Measurements from ENCODE around the gene BCR.

BCR gene

DNA sequence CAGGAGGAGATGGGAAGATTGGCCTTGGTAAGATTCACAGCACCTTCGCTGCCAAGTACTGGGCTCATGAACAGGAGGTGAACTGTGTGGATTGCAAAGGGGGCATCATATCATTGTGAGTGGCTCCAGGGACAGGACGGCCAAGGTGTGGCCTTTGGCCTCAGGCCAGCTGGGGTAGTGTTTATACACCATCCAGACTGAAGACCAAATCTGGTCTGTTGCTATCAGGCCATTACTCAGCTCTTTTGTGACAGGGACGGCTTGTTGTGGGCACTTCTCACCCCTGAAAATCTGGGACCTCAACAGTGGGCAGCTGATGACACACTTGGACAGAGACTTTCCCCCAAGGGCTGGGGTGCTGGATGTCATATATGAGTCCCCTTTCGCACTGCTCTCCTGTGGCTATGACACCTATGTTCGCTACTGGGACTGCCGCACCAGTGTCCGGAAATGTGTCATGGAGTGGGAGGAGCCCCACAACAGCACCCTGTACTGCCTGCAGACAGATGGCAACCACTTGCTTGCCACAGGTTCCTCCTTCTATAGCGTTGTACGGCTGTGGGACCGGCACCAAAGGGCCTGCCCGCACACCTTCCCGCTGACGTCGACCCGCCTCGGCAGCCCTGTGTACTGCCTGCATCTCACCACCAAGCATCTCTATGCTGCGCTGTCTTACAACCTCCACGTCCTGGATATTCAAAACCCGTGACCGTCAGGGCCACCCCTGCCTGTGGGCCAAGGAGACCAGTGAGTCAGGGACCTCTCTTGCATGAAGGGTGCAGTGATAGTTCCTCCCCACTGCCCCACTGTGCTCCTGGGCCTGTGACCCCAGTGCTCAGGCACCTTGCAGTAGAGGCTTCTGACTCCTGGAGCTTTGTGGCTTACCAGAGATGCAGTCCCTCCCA is 83.6 kb downstream of the BCR start:
- DNase-seq, result peak; percentile 43

DNA sequence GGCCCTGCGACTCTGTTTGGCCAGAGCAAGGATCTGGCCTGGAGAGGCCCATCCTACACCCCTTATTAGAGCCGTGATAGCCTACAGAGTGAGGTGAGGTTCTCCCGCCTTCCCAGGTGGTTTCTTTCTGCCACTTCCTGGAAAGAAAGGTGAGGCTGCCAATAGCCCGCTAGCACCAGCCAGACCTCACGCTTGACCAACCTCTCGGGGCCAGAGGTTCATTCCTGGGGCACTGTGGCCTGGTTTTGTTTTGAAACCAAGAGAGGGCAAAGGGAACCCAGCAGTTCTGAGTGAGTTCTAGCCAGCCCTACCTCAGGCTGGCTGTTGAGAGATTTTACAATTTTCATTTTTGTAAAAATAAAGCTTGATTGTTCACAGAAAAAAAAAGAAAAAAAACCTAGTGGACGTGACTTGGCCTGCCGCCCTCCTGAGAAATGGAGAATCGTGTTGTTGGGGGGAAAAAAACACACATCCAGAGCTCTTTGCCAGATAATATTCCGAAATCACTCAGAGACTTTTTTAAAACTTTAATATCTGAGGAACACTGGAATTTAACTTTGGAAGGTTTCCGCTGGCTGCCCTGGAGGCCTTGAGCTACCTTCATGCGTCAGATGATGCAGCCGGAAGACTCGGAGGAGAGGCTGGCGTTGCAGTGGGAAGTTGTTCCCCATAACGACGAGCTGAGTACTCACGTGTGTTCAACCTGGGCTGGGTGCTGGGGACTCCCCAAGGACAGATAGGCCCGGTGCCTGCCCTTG is 84.5 kb downstream of the BCR start:
- no peak for DNase-seq

DNA sequence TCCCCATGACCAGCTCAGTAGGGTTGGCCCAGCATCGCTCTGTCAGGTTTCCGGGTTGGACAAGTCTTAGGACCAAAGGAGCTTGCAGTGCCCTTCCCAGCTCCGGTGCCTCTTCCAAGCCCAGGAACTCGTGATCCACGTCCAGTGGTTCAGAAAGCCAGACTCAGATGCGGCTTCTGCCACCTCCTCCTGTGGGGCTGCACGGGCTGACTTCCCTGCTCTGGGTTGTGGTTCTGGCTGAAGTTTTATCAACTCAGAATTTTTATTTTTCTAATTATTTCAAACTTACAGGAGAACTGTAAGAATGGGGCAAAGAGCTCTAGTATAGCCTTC is 85.0 kb downstream of the BCR start:
- DNase-seq, result no peak

GRCh38 chr22:23266780-23267179 is 86.5 kb downstream of the BCR start:
- DNase-seq, result no peak

GRCh38 chr22:23267226-23268043 is 87.1 kb downstream of the BCR start:
- DNase-seq, result no peak

DNA sequence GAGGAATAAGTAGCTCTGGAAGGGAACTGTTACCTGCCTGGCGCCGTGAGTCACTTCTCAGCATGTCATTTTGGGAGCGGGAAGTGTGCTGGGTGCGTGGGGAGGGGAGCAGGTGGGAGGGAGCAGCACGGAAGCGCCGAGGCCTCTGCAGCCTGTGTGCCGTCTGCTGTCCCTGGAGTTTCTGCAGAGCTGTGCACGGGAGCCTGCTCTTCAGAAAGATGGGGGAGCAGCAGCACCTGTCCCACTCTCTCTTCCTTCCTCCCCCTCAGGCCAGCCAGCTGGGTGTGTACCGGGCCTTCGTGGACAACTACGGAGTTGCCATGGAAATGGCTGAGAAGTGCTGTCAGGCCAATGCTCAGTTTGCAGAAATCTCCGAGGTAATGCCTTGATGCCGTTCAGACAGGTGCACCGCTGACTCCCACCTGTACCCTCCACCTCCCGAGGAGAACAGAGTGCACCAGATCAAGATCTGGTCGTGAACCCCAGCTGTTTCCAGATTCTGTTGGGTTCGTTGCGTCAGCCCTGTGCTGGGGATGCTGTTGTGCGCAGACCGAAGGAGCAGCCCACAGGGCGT is 87.9 kb downstream of the BCR start:
- DNase-seq, result no peak

GRCh38 chr22:23268877-23269276 is 88.6 kb downstream of the BCR start:
- DNase-seq, result no peak

DNA sequence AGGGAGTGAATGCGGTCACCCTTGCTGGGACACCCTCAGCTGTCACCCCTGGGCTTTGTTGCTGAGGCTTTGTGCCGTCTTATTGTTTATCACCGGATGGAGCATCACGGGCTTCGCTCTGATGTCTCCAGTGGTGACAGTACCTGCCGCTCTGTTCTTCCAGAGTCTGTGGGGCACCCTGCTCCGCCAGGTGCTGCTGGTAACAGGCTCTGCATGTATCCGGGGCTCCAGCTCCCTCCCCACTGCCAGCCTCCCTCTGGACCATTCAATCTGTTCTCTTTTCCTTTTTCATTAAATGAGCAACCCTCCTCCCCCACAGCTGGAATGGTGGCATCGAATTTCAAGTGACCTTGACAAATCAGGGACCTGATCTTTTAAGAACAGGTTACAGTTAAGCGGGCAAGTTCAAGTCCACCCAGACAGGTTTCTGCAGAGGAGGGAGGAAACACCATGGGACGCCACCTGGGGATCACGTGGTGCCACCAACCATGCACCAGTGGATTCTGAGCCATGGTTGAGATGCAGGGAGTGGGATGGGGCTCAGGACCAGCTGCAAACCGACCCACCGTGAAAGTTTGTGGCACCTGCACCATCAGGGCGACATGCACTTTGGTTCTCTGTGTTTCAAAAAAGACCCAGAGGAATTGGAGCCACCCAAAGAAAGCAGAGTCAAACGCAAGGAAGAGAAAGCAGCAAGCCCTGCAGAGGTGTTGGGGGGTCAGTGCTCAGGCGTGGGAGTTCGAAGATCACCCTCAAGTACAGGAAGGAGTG is 89.3 kb downstream of the BCR start:
- DNase-seq, result no peak

DNA sequence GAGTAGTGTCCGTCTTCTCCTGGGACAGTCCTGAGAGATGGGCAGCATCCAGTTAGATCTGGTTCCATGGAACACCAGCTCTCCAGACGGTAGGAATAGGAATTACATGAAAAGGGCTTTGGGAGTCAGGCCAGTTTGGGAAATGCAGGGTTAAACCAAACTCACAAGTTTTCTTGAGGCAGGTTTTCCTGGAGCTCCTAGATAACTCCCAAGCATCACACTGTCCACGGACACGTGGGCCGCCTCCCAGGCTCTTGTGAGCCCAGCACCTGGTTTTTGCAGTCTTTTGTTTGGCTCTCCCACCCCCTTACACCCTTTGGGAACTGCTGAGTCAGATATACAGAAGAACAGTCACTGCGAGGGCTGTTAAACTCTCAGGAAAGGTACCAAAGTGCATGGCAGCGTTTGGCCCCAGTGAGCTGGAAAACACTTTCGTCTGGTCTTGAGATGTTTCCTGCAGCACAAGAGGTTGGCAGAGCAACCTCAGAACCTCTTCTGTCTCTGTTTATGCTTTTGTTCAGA is 90.0 kb downstream of the BCR start:
- no peak for DNase-seq

GRCh38 chr22:23270798-23271596 is 90.7 kb downstream of the BCR start:
- no peak for DNase-seq

GRCh38 chr22:23271597-23271908 is 91.2 kb downstream of the BCR start:
- DNase-seq, result no peak

DNA sequence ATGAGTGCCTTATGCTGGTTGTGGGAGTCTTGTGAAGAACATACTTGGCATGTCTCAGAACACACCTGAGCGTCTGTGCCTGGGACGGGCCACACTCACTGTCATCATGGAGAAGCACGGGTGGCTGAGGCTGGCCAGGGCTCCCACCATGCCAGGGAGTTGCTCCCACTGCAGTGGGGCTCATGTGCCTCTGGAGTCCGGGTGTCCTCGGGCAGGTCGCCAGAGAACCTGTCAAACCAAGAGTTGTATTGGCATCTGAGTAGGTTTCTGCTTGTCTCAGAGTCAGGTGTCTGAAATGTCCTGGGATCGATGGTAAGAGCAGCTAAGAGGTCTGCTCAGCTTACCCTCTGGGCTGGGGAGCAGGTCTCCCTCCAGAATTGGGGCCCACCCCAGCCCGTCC is 92.1 kb downstream of the BCR start:
- no peak for DNase-seq

DNA sequence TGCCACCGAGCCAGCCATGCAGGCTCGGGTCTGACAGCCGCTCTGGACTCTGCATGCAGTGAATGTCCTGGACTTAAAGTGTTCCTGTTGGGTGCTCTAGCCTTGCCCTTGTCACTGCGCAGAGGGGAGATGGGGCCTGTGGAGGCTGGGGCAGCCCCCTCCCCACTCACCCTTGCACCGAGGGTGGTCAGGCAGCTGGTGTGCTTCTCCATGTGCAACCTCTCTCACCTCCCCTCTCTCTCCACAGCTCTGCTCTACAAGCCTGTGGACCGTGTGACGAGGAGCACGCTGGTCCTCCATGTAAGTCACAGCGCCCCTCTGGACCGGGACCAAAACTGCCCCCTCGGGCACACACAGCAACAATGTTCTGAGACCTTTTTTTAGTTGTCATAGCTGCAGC is 92.5 kb downstream of the BCR start:
- no peak for DNase-seq

- DNase-seq, result no peak
Observed at GRCh38 chr22:23273445-23274145, 93.3 kb downstream of the BCR start.

DNA sequence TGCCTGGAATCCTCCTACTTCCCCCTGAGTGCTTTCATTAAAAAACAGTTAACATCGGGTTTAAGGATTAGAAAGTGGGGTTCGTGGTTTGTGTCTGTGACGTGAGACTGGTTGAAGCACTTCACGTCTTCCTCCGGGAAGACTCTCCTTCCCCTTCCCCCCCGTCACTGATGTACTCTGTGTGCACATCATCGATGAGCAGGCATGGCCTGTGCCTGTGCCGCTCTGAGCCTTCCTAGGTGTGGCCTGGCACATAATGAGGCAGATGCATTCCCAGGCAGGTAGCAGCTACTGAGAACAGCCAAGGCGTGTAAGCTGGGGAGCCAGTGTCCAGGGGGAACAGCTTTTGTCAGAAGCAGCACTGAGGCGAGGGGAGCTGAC is 93.8 kb downstream of the BCR start:
- DNase-seq, result no peak

DNA sequence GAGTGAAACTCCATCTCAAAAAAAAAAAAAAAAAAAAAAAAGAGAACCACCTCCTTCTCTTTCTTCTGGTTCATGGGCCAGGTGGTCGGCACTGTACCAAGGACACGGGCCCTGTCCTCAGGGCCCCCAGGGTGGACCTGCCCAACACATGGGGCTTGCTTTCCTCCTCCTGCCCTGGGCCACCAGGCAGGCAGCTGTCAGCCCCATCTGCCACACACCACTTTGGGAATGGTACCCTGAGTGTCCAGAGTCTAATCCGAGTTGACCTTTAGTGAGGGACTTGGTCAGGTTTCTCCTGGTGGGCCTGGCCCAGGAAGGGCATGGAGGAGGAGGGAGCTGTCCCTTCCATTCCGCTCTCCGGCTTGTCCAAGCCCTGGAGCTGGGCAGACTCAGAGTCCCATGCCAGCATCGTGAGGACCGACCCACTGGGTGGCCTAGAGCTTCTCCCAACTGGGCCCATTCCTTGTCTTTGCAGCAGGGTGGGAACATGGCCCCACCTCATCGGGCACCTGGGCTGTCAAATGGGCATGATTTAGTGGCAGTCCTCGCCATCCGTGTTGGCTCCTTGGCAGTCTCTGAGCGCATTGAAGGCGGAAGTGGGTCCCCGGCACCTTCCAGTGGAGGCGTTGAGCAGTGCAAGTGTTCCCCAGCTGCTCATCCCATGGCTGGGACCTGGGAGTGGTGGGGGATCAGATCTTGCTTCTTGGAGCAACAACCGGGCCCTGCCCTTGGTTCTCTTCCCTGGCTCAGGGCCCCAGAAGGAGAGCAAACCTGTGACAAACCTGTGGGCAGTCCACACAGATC is 94.8 kb downstream of the BCR start:
- DNase-seq, result no peak

- no peak for DNase-seq
Observed at GRCh38 chr22:23275751-23276150, 95.4 kb downstream of the BCR start.

GRCh38 chr22:23276656-23277582 is 96.6 kb downstream of the BCR start:
- DNase-seq, result no peak

All from fibroblast of skin of back (primary cell).